Nephron (organoid): ENCODE results near the gene NID2.
A peak's percentile ranks its signal among the peaks of the same experiment; 100 is the strongest.

Experiments used
- H3K27ac Mint-ChIP-seq, 3 experiments: 2 replicates each; pipeline ENCODE4 v1.8.0; 2020; ENCODE audit warnings: mixed read lengths in 3 of 3, mild to moderate bottlenecking in 2 of 3, moderate library complexity in 1 of 3
- H3K27me3 Mint-ChIP-seq: 2 replicates; pipeline ENCODE4 v1.8.0; 2021; ENCODE audit warnings: low read depth, mild to moderate bottlenecking, moderate library complexity, mixed read lengths
- H3K36me3 Mint-ChIP-seq: 2 replicates; pipeline ENCODE4 v1.8.0; 2020; ENCODE audit warnings: low read depth, mixed read lengths
- H3K4me1 Mint-ChIP-seq: 2 replicates; pipeline ENCODE4 v1.8.0; 2020; ENCODE audit warnings: mixed read lengths
- H3K4me3 Mint-ChIP-seq, 3 experiments: 2 replicates each; pipeline ENCODE4 v1.8.0; 2020; ENCODE audit warnings: mild to moderate bottlenecking in 3 of 3, mixed read lengths in 3 of 3, moderate library complexity in 2 of 3
- H3K9me3 Mint-ChIP-seq: 2 replicates; pipeline ENCODE4 v1.8.0; 2020; ENCODE audit warnings: mixed read lengths
- CTCF ChIP-seq, 3 experiments: fragments of 200-600 bp; sonication (generic); IDR thresholded peaks; one replicate each; pipeline ENCODE4 v1.5.0; 2021; ENCODE audit warnings: antibody characterized with exemption in 3 of 3; ENCODE audit not compliant: unreplicated experiment in 3 of 3

The NID2 gene

GRCh38 chr14:52026901-52027300 lies 42.0 kb downstream of the NID2 start:
- no peaks in the 10 kb centered on the region for H3K27me3 Mint-ChIP-seq
- peaks cover 30% of the 10 kb centered on the region for H3K4me1 Mint-ChIP-seq
- no peak overlapping the region for H3K4me3 Mint-ChIP-seq
- no peaks in the 10 kb centered on the region for H3K9me3 Mint-ChIP-seq
- TF ChIP-seq CTCF (IDR thresholded peaks at IDR 0.05; ENCODE audit: unreplicated experiment in 3 of 3), result no peak
- peaks cover 57% of the 10 kb centered on the region for H3K36me3 Mint-ChIP-seq
- H3K27ac Mint-ChIP-seq, result no peak overlapping the region

GRCh38 chr14:52026017-52026660 lies 42.7 kb downstream of the NID2 start:
- H3K4me1 Mint-ChIP-seq, result peaks cover 23% of the 10 kb centered on the region
- TF ChIP-seq CTCF (IDR thresholded peaks at IDR 0.05; ENCODE audit: unreplicated experiment in 3 of 3), result no peak
- peak overlapping the region in 1 of 3 experiments; percentile 25 for H3K27ac Mint-ChIP-seq
- no peaks in the 10 kb centered on the region for H3K27me3 Mint-ChIP-seq
- H3K4me3 Mint-ChIP-seq, result no peak overlapping the region
- peaks cover 62% of the 10 kb centered on the region for H3K36me3 Mint-ChIP-seq
- no peaks in the 10 kb centered on the region for H3K9me3 Mint-ChIP-seq

- peaks cover 30% of the 10 kb centered on the region for H3K4me1 Mint-ChIP-seq
- H3K27ac Mint-ChIP-seq, result peak overlapping the region in 1 of 3 experiments; percentile 25
- H3K36me3 Mint-ChIP-seq, result peaks cover 69% of the 10 kb centered on the region
- no peak for TF ChIP-seq CTCF (IDR thresholded peaks at IDR 0.05; ENCODE audit: unreplicated experiment in 3 of 3)
- no peaks in the 10 kb centered on the region for H3K9me3 Mint-ChIP-seq
- no peaks in the 10 kb centered on the region for H3K27me3 Mint-ChIP-seq
- H3K4me3 Mint-ChIP-seq, result no peak overlapping the region
Measured at GRCh38 chr14:52025310-52025709, 43.5 kb downstream of the NID2 start.

GRCh38 chr14:52023518-52023917 lies 45.3 kb downstream of the NID2 start:
- TF ChIP-seq CTCF (IDR thresholded peaks at IDR 0.05; ENCODE audit: unreplicated experiment in 3 of 3), result no peak
- H3K27ac Mint-ChIP-seq, result peak overlapping the region in 2 of 3 experiments; percentile 64 to 87
- H3K4me1 Mint-ChIP-seq, result peaks cover 30% of the 10 kb centered on the region
- no peaks in the 10 kb centered on the region for H3K27me3 Mint-ChIP-seq
- H3K9me3 Mint-ChIP-seq, result no peaks in the 10 kb centered on the region
- peaks cover 79% of the 10 kb centered on the region for H3K36me3 Mint-ChIP-seq
- no peak overlapping the region for H3K4me3 Mint-ChIP-seq

- Mint-ChIP-seq H3K4me1 (peaks cover 30% of the 10 kb centered on the region), H3K36me3 (peaks cover 81% of the 10 kb centered on the region), H3K9me3 (no peaks in the 10 kb centered on the region), H3K4me3 (no peak overlapping the region), H3K27me3 (peaks cover 2% of the 10 kb centered on the region), H3K27ac (peak overlapping the region in 1 of 3 experiments; percentile 45)
- no peak for TF ChIP-seq CTCF (IDR thresholded peaks at IDR 0.05; ENCODE audit: unreplicated experiment in 3 of 3)
Measured at GRCh38 chr14:52021957-52022600, 46.8 kb downstream of the NID2 start.
